PC-9 (cell line): ENCODE measurements around the gene UBE2S.

ENCODE experiments used
- EZH2 ChIP-seq: fragments of 200-600 bp; sonication (generic); IDR thresholded peaks from 2 replicates; pipeline ENCODE4 v1.8.0; 2017; ENCODE audit warnings: antibody characterized with exemption, low read depth
- TF ChIP-seq, protein P1 (sequence below): fragments of 200-600 bp; sonication (generic); conservative IDR thresholded peaks from 2 replicates; pipeline ENCODE4 v1.6.1; 2017; ENCODE audit warnings: mixed run types, antibody characterized with exemption, mild to moderate bottlenecking, moderate library complexity

DNA sequence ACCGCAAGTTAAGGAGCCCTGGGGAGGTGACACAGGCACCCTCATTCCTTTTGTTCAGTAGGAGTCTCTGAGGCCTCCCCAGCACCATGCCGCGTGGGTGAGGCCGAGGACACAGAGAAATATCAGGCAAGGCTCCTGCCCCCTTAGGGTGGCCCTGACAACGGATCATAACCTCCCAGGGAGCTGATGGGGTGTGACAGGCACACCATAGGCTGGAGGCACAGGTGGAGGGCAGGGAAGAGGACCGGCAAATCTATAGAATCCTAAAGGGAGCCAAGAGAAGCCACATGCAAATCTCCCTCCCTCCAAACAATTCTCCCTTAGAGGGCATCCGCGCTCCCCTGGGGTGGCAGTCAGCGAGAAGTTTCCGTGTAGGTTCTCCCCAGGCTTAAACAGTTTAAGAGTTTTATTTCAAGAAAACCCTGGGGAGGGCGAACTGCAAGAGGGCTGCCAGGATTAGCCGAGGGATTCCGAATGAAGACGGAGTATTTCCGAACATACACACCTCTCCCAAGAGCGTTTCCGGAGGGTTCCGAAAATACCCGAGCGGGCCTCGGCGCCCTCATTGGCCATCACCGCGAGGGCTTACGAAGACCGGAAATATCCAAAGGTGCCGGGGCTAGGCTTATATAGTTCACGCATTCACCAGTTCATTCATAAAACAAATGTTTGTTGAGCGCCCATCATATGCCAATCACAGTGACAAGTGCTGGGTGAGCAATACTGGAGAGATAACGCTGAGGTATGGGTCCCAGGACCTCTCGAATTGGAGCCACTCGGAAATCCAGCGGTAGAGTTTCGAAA is 22.5 kb downstream of the UBE2S start:
- TF ChIP-seq, protein P1, sequence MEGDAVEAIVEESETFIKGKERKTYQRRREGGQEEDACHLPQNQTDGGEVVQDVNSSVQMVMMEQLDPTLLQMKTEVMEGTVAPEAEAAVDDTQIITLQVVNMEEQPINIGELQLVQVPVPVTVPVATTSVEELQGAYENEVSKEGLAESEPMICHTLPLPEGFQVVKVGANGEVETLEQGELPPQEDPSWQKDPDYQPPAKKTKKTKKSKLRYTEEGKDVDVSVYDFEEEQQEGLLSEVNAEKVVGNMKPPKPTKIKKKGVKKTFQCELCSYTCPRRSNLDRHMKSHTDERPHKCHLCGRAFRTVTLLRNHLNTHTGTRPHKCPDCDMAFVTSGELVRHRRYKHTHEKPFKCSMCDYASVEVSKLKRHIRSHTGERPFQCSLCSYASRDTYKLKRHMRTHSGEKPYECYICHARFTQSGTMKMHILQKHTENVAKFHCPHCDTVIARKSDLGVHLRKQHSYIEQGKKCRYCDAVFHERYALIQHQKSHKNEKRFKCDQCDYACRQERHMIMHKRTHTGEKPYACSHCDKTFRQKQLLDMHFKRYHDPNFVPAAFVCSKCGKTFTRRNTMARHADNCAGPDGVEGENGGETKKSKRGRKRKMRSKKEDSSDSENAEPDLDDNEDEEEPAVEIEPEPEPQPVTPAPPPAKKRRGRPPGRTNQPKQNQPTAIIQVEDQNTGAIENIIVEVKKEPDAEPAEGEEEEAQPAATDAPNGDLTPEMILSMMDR: no peak
- TF ChIP-seq EZH2: no peak
